ENCODE data around the gene ATF3. TPM values are rescaled to one million over a fixed set of nuclear protein-coding genes. Genes with fewer than 3 reads are reported as not detected.

Gene ATF3
- total RNA-seq, 1 donor from 2014 or later: 28.9 TPM

- Histone ChIP-seq H3K27me3 (no peaks in the 10 kb centered on the region), H3K9me3 (no peaks in the 10 kb centered on the region), H3K4me3 (no peak overlapping the region), H3K36me3 (no peaks in the 10 kb centered on the region), H3K27ac (no peak overlapping the region), H3K4me1 (peaks cover 24% of the 10 kb centered on the region)
- ATAC-seq: no peak
- DNase-seq: no peak
- TF ChIP-seq CTCF (IDR thresholded peaks at IDR 0.05): no peak
- intact Hi-C loops (cut with DNase I): no loop called here
Observed at GRCh38 chr1:212669600-212669999, 61.0 kb downstream of the ATF3 start.

GRCh38 chr1:212670301-212670700, 61.7 kb downstream of the ATF3 start:
- Histone ChIP-seq H3K4me3 (no peak overlapping the region), H3K27me3 (no peaks in the 10 kb centered on the region), H3K36me3 (no peaks in the 10 kb centered on the region), H3K4me1 (peaks cover 24% of the 10 kb centered on the region), H3K9me3 (no peaks in the 10 kb centered on the region), H3K27ac (no peak overlapping the region)
- TF ChIP-seq CTCF (IDR thresholded peaks at IDR 0.05): no peak
- intact Hi-C loops (cut with DNase I): no loop called here
- no peak for DNase-seq
- no peak for ATAC-seq

Other genes starting within 250 kb of the ATF3 start
- 9.7 TPM for gene PACC1, start 193.9 kb upstream of the ATF3 start, total RNA-seq
- gene NENF, start 175.8 kb upstream of the ATF3 start, total RNA-seq: 45.6 TPM
- gene BATF3, start 91.1 kb downstream of the ATF3 start, total RNA-seq: 10.0 TPM
- gene NSL1, start 183.0 kb downstream of the ATF3 start, total RNA-seq: 30.2 TPM
- 13.0 TPM for gene TATDN3, start 183.1 kb downstream of the ATF3 start, total RNA-seq
- not detected for gene SPATA45, start 238.9 kb downstream of the ATF3 start, total RNA-seq
- 11.3 TPM for gene FLVCR1, start 249.5 kb downstream of the ATF3 start, total RNA-seq